Neural cell (in vitro differentiated cells): Measurements from ENCODE around the gene USP30.

Source experiments
- POLR2AphosphoS5 ChIP-seq: IDR thresholded peaks from 2 replicates; pipeline ENCODE4 v1.6.1; 2012
- TAF1 ChIP-seq: IDR thresholded peaks from 2 replicates; pipeline ENCODE4 v1.6.1; 2012; ENCODE audit warnings: low read depth
- TF ChIP-seq, protein P1 (sequence below): IDR thresholded peaks from 2 replicates; pipeline ENCODE4 v1.6.1; 2012; ENCODE audit warnings: borderline replicate concordance
- TF ChIP-seq, protein P2 (sequence below): fragments of 450-650 bp; IDR thresholded peaks from 2 replicates; pipeline ENCODE4 v1.5.1; 2014; ENCODE audit warnings: antibody characterized with exemption, mild to moderate bottlenecking, moderate library complexity; ENCODE audit not compliant: poor library complexity, severe bottlenecking

DNA sequence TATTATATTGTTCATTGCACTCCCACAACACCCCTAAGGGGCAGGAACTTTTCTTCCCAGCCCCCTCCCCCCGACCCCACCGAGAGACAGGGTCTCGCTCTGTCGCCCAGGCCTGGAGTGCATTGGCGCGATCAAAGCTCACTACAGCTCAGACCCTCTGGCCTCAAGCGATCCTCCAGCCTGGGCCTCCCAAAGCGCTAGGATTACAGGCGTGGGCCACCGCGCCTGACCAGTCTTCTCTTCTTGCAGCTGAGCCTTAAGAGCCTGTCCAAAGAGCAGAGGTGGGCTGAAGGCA lies 44.7 kb downstream of the USP30 start:
- TF ChIP-seq TAF1 (no peak), POLR2AphosphoS5 (no peak)
- TF ChIP-seq, protein P1, sequence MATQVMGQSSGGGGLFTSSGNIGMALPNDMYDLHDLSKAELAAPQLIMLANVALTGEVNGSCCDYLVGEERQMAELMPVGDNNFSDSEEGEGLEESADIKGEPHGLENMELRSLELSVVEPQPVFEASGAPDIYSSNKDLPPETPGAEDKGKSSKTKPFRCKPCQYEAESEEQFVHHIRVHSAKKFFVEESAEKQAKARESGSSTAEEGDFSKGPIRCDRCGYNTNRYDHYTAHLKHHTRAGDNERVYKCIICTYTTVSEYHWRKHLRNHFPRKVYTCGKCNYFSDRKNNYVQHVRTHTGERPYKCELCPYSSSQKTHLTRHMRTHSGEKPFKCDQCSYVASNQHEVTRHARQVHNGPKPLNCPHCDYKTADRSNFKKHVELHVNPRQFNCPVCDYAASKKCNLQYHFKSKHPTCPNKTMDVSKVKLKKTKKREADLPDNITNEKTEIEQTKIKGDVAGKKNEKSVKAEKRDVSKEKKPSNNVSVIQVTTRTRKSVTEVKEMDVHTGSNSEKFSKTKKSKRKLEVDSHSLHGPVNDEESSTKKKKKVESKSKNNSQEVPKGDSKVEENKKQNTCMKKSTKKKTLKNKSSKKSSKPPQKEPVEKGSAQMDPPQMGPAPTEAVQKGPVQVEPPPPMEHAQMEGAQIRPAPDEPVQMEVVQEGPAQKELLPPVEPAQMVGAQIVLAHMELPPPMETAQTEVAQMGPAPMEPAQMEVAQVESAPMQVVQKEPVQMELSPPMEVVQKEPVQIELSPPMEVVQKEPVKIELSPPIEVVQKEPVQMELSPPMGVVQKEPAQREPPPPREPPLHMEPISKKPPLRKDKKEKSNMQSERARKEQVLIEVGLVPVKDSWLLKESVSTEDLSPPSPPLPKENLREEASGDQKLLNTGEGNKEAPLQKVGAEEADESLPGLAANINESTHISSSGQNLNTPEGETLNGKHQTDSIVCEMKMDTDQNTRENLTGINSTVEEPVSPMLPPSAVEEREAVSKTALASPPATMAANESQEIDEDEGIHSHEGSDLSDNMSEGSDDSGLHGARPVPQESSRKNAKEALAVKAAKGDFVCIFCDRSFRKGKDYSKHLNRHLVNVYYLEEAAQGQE, result no peak
- TF ChIP-seq, protein P2, sequence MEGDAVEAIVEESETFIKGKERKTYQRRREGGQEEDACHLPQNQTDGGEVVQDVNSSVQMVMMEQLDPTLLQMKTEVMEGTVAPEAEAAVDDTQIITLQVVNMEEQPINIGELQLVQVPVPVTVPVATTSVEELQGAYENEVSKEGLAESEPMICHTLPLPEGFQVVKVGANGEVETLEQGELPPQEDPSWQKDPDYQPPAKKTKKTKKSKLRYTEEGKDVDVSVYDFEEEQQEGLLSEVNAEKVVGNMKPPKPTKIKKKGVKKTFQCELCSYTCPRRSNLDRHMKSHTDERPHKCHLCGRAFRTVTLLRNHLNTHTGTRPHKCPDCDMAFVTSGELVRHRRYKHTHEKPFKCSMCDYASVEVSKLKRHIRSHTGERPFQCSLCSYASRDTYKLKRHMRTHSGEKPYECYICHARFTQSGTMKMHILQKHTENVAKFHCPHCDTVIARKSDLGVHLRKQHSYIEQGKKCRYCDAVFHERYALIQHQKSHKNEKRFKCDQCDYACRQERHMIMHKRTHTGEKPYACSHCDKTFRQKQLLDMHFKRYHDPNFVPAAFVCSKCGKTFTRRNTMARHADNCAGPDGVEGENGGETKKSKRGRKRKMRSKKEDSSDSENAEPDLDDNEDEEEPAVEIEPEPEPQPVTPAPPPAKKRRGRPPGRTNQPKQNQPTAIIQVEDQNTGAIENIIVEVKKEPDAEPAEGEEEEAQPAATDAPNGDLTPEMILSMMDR, result no peak
